ELF-1 (cell line): ENCODE data around the gene XNDC1N.

Source experiments
- DNase-seq: peaks from one replicate; pipeline ENCODE4 v3.0.0-alpha.2; 2016; ENCODE audit warnings: low read depth, low spot score

Gene XNDC1N

GRCh38 chr11:71927820-71928736, at the start of gene XNDC1N:
XNDC1N (minus strand) TSS chr11:71928594; CDS start chr11:71923353, 5,241 bp downstream.
- DNase-seq: peak; percentile 94

GRCh38 chr11:71977743-71978418, 49.5 kb upstream of the XNDC1N start:
- no peak for DNase-seq

- no peak for DNase-seq
Measured at GRCh38 chr11:71977090-71977489, 48.7 kb upstream of the XNDC1N start.

GRCh38 chr11:71976551-71976950, 48.2 kb upstream of the XNDC1N start:
- DNase-seq: no peak

GRCh38 chr11:71971680-71972079, 43.3 kb upstream of the XNDC1N start:
- no peak for DNase-seq

- DNase-seq: no peak
Measured at GRCh38 chr11:71964641-71965040, 36.2 kb upstream of the XNDC1N start.

GRCh38 chr11:71963468-71963867, 35.1 kb upstream of the XNDC1N start:
- no peak for DNase-seq

- no peak for DNase-seq
Measured at GRCh38 chr11:71962428-71963038, 34.1 kb upstream of the XNDC1N start.

- DNase-seq: no peak
Measured at GRCh38 chr11:71955898-71956456, 27.6 kb upstream of the XNDC1N start.

- no peak for DNase-seq
Measured at GRCh38 chr11:71951741-71952310, 23.4 kb upstream of the XNDC1N start.

GRCh38 chr11:71949034-71949433, 20.6 kb upstream of the XNDC1N start:
- DNase-seq: no peak

- DNase-seq: no peak
Measured at GRCh38 chr11:71948314-71949027, 20.1 kb upstream of the XNDC1N start.

- DNase-seq: no peak
Measured at GRCh38 chr11:71947498-71947897, 19.1 kb upstream of the XNDC1N start.

- no peak for DNase-seq
Measured at GRCh38 chr11:71946144-71946571, 17.8 kb upstream of the XNDC1N start.

GRCh38 chr11:71940561-71941219, 12.3 kb upstream of the XNDC1N start:
- no peak for DNase-seq

GRCh38 chr11:71937826-71938225, 9.4 kb upstream of the XNDC1N start:
- no peak for DNase-seq

GRCh38 chr11:71936825-71937224, 8.4 kb upstream of the XNDC1N start:
- DNase-seq: no peak

- DNase-seq: no peak
Measured at GRCh38 chr11:71935338-71935925, 7.0 kb upstream of the XNDC1N start.

GRCh38 chr11:71934213-71934612, 5.8 kb upstream of the XNDC1N start:
- DNase-seq: no peak
